ENCODE results near the gene TLE3.

The TLE3 gene

DNA sequence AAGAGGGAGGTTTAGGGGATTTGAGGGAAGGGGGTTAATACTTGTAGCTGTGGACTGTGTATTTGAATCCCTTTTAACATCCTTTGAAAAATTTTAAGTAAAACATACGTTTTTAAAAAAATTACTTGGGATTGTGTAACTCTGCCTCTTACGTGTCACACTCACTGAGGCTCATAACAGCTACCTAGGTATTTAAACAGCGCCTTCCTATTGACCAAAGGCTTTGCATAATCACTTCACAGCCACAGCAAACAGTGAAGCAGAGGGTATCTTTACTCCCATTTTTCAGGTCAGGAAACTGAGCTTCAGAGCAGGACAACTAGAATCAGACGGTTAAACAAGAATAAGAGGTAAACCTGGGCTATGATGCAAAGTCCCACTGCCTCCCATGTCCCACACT lies 95.9 kb downstream of the TLE3 start:
- DNase-seq (ENCODE audit: low spot score), result no peak
- TF ChIP-seq, protein P1, sequence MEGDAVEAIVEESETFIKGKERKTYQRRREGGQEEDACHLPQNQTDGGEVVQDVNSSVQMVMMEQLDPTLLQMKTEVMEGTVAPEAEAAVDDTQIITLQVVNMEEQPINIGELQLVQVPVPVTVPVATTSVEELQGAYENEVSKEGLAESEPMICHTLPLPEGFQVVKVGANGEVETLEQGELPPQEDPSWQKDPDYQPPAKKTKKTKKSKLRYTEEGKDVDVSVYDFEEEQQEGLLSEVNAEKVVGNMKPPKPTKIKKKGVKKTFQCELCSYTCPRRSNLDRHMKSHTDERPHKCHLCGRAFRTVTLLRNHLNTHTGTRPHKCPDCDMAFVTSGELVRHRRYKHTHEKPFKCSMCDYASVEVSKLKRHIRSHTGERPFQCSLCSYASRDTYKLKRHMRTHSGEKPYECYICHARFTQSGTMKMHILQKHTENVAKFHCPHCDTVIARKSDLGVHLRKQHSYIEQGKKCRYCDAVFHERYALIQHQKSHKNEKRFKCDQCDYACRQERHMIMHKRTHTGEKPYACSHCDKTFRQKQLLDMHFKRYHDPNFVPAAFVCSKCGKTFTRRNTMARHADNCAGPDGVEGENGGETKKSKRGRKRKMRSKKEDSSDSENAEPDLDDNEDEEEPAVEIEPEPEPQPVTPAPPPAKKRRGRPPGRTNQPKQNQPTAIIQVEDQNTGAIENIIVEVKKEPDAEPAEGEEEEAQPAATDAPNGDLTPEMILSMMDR (IDR thresholded peaks at IDR 0.05; ENCODE audit: extremely low read depth, insufficient read depth, missing control alignments), result no peak
- in situ Hi-C loops (cut with MboI; ENCODE audit: low pct_unique_long_range_greater_than_20kb, low sequenced_read_pairs, unreplicated experiment), result no loop called here

DNA sequence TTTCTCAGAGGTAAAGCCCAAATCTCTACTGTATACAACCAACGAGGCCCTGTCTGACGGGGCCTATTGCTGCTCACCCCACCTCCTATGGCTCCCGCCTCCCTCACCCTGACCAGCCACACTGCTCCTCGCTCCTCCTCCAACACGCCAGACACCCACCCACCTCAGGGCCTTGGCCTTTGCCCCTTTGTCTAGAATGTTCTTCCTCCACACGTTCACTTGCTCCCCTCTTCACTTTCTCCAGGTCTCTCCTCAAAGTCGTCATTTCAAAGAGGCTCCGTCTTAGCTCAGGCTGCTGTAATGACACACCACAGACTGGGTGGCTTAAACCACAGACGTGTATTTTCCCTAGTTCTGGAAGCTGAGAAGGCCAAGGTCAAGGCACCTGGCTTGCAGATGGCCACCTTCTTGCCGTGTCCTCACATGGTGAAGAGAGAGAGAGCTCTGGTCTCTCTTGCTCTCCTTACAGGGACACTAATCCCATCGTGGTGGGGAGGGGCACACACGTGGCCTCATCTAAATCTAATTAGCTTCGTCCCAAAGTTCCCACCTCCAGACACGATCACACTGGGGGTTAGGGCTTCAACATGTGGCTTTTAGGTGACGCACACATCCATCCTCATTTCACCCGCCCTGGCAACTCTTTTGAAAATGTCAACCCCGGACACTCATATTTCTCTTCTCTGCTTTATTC lies 98.2 kb downstream of the TLE3 start:
- DNase-seq (ENCODE audit: low spot score), result no peak
- TF ChIP-seq, protein P1 (IDR thresholded peaks at IDR 0.05; ENCODE audit: extremely low read depth, insufficient read depth, missing control alignments), result no peak

GRCh38 chr15:69998541-69999391 lies 99.0 kb downstream of the TLE3 start:
- in situ Hi-C loops (cut with MboI; ENCODE audit: low pct_unique_long_range_greater_than_20kb, low sequenced_read_pairs, unreplicated experiment), result no loop called here
- no peak for DNase-seq (ENCODE audit: low spot score)
- TF ChIP-seq, protein P1 (IDR thresholded peaks at IDR 0.05; ENCODE audit: extremely low read depth, insufficient read depth, missing control alignments), result no peak

More for the DNA sequence above, 98.2 kb downstream of the TLE3 start:
- in situ Hi-C loops (cut with MboI; ENCODE audit: low pct_unique_long_range_greater_than_20kb, low sequenced_read_pairs, unreplicated experiment), result no loop called here

GRCh38 chr15:69997813-69998212 lies 99.9 kb downstream of the TLE3 start:
- TF ChIP-seq, protein P1 (IDR thresholded peaks at IDR 0.05; ENCODE audit: extremely low read depth, insufficient read depth, missing control alignments), result no peak
- in situ Hi-C loops (cut with MboI; ENCODE audit: low pct_unique_long_range_greater_than_20kb, low sequenced_read_pairs, unreplicated experiment), result no loop called here

More at GRCh38 chr15:69997813-69998212, 99.9 kb downstream of the TLE3 start:
- DNase-seq (ENCODE audit: low spot score), result no peak
